Measurements from ENCODE around the gene CCL1. TPM values are rescaled to one million over a fixed set of nuclear protein-coding genes. Genes with fewer than 3 reads are reported as not detected.

The CCL1 gene
- total RNA-seq, 1 experiment from 2014 or later = not detected

- Mint-ChIP-seq H3K27ac (no peak overlapping the region), H3K27me3 (ENCODE audit: low read depth) (peaks cover 22% of the 10 kb centered on the region), H3K9me3 (no peaks in the 10 kb centered on the region), H3K4me3 (no peak overlapping the region), H3K36me3 (no peaks in the 10 kb centered on the region), H3K4me1 (peaks cover 7% of the 10 kb centered on the region)
- ATAC-seq (no peak), DNase-seq (ENCODE audit: low spot score) (no peak)
- POLR2A ChIA-PET = no interaction called here
- CTCF ChIA-PET = interaction anchor here (2.8 kb wide), 1 partner anchor 17 kb away, joined by 20 read pairs; no protein-coding TSS in a partner anchor
- TF ChIP-seq CTCF (IDR thresholded peaks at IDR 0.05) = no peak
- no peak for TF ChIP-seq ZBTB21 (CRISPR knock-in tag; IDR thresholded peaks at IDR 0.05; ENCODE audit: borderline replicate concordance)
- no peak for TF ChIP-seq AR (CRISPR knock-in tag; IDR thresholded peaks at IDR 0.05)
- TF ChIP-seq, protein P1, sequence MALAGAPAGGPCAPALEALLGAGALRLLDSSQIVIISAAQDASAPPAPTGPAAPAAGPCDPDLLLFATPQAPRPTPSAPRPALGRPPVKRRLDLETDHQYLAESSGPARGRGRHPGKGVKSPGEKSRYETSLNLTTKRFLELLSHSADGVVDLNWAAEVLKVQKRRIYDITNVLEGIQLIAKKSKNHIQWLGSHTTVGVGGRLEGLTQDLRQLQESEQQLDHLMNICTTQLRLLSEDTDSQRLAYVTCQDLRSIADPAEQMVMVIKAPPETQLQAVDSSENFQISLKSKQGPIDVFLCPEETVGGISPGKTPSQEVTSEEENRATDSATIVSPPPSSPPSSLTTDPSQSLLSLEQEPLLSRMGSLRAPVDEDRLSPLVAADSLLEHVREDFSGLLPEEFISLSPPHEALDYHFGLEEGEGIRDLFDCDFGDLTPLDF (CRISPR knock-in tag; IDR thresholded peaks at IDR 0.05) = no peak
- TF ChIP-seq, protein P2, sequence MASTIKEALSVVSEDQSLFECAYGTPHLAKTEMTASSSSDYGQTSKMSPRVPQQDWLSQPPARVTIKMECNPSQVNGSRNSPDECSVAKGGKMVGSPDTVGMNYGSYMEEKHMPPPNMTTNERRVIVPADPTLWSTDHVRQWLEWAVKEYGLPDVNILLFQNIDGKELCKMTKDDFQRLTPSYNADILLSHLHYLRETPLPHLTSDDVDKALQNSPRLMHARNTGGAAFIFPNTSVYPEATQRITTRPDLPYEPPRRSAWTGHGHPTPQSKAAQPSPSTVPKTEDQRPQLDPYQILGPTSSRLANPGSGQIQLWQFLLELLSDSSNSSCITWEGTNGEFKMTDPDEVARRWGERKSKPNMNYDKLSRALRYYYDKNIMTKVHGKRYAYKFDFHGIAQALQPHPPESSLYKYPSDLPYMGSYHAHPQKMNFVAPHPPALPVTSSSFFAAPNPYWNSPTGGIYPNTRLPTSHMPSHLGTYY (CRISPR knock-in tag; IDR thresholded peaks at IDR 0.05) = no peak
- no peak for TF ChIP-seq CREM (CRISPR knock-in tag; IDR thresholded peaks at IDR 0.05)
- TF ChIP-seq, protein P3, sequence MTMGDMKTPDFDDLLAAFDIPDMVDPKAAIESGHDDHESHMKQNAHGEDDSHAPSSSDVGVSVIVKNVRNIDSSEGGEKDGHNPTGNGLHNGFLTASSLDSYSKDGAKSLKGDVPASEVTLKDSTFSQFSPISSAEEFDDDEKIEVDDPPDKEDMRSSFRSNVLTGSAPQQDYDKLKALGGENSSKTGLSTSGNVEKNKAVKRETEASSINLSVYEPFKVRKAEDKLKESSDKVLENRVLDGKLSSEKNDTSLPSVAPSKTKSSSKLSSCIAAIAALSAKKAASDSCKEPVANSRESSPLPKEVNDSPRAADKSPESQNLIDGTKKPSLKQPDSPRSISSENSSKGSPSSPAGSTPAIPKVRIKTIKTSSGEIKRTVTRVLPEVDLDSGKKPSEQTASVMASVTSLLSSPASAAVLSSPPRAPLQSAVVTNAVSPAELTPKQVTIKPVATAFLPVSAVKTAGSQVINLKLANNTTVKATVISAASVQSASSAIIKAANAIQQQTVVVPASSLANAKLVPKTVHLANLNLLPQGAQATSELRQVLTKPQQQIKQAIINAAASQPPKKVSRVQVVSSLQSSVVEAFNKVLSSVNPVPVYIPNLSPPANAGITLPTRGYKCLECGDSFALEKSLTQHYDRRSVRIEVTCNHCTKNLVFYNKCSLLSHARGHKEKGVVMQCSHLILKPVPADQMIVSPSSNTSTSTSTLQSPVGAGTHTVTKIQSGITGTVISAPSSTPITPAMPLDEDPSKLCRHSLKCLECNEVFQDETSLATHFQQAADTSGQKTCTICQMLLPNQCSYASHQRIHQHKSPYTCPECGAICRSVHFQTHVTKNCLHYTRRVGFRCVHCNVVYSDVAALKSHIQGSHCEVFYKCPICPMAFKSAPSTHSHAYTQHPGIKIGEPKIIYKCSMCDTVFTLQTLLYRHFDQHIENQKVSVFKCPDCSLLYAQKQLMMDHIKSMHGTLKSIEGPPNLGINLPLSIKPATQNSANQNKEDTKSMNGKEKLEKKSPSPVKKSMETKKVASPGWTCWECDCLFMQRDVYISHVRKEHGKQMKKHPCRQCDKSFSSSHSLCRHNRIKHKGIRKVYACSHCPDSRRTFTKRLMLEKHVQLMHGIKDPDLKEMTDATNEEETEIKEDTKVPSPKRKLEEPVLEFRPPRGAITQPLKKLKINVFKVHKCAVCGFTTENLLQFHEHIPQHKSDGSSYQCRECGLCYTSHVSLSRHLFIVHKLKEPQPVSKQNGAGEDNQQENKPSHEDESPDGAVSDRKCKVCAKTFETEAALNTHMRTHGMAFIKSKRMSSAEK (CRISPR knock-in tag; IDR thresholded peaks at IDR 0.05; ENCODE audit: borderline replicate concordance) = no peak
- TF ChIP-seq ATF2 (CRISPR knock-in tag; IDR thresholded peaks at IDR 0.05; ENCODE audit: borderline replicate concordance, low read depth) = no peak
- TF ChIP-seq ZMAT4 (CRISPR knock-in tag; IDR thresholded peaks at IDR 0.05) = no peak
- TF ChIP-seq ZNF317 (CRISPR knock-in tag; IDR thresholded peaks at IDR 0.05; ENCODE audit: borderline replicate concordance, low read depth) = no peak
- no peak for TF ChIP-seq MLX (CRISPR knock-in tag; IDR thresholded peaks at IDR 0.05)
- TF ChIP-seq TEAD4 (CRISPR knock-in tag; IDR thresholded peaks at IDR 0.05) = no peak
- TF ChIP-seq, protein P4, sequence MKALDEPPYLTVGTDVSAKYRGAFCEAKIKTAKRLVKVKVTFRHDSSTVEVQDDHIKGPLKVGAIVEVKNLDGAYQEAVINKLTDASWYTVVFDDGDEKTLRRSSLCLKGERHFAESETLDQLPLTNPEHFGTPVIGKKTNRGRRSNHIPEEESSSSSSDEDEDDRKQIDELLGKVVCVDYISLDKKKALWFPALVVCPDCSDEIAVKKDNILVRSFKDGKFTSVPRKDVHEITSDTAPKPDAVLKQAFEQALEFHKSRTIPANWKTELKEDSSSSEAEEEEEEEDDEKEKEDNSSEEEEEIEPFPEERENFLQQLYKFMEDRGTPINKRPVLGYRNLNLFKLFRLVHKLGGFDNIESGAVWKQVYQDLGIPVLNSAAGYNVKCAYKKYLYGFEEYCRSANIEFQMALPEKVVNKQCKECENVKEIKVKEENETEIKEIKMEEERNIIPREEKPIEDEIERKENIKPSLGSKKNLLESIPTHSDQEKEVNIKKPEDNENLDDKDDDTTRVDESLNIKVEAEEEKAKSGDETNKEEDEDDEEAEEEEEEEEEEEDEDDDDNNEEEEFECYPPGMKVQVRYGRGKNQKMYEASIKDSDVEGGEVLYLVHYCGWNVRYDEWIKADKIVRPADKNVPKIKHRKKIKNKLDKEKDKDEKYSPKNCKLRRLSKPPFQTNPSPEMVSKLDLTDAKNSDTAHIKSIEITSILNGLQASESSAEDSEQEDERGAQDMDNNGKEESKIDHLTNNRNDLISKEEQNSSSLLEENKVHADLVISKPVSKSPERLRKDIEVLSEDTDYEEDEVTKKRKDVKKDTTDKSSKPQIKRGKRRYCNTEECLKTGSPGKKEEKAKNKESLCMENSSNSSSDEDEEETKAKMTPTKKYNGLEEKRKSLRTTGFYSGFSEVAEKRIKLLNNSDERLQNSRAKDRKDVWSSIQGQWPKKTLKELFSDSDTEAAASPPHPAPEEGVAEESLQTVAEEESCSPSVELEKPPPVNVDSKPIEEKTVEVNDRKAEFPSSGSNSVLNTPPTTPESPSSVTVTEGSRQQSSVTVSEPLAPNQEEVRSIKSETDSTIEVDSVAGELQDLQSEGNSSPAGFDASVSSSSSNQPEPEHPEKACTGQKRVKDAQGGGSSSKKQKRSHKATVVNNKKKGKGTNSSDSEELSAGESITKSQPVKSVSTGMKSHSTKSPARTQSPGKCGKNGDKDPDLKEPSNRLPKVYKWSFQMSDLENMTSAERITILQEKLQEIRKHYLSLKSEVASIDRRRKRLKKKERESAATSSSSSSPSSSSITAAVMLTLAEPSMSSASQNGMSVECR (CRISPR knock-in tag; IDR thresholded peaks at IDR 0.05; ENCODE audit: borderline replicate concordance) = no peak
- TF ChIP-seq, protein P5, sequence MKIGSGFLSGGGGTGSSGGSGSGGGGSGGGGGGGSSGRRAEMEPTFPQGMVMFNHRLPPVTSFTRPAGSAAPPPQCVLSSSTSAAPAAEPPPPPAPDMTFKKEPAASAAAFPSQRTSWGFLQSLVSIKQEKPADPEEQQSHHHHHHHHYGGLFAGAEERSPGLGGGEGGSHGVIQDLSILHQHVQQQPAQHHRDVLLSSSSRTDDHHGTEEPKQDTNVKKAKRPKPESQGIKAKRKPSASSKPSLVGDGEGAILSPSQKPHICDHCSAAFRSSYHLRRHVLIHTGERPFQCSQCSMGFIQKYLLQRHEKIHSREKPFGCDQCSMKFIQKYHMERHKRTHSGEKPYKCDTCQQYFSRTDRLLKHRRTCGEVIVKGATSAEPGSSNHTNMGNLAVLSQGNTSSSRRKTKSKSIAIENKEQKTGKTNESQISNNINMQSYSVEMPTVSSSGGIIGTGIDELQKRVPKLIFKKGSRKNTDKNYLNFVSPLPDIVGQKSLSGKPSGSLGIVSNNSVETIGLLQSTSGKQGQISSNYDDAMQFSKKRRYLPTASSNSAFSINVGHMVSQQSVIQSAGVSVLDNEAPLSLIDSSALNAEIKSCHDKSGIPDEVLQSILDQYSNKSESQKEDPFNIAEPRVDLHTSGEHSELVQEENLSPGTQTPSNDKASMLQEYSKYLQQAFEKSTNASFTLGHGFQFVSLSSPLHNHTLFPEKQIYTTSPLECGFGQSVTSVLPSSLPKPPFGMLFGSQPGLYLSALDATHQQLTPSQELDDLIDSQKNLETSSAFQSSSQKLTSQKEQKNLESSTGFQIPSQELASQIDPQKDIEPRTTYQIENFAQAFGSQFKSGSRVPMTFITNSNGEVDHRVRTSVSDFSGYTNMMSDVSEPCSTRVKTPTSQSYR (CRISPR knock-in tag; IDR thresholded peaks at IDR 0.05) = no peak
Observed at GRCh38 chr17:34378664-34379101, 15.7 kb upstream of the CCL1 start.

Measured in WTC11 (cell line).